C1 segment of cervical spinal cord (tissue), 14 donors: Measurements from ENCODE around the gene TEX29.

Experiments used
- DNase-seq, 14 donors: peaks; one replicate each; lab custom pipeline; 2025; lab: John Stamatoyannopoulos, UW

The TEX29 gene

DNA sequence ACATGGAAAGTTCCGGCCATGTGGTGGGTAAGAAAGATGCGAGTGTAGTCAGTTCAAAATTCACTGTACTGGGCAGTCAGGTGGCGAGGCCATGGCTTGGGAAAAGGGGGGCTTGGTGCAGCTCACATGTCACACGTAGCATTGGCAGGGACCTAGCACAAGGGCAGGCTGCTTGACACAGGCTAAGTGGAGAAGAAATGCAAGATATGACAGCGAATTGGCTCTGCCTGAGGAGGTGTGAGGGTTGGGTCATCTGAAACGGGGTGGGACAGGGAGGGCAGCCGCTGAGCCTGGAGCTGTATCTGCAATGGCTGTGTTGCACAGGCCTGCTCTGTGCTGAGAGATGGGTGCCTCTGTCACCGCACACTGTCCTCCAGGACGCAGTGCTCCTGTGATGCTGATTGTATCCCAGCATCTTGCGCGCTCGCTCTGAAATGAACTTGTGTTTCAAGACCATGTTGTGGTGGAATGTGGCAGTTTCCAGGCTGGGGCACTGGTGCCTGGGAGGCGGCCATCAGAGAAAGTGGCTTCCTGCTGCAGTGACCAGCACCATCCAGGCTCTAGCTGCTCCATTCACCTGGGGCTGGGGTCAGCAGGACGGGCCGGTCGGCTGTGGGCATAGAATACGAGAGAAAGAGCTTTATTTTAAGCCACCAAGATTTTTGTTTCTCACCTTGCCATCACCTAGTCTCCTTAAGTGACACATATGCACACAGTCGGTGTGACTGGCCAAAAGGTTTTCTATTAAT, 70.3 kb downstream of the TEX29 start:
- no peak for DNase-seq

DNA sequence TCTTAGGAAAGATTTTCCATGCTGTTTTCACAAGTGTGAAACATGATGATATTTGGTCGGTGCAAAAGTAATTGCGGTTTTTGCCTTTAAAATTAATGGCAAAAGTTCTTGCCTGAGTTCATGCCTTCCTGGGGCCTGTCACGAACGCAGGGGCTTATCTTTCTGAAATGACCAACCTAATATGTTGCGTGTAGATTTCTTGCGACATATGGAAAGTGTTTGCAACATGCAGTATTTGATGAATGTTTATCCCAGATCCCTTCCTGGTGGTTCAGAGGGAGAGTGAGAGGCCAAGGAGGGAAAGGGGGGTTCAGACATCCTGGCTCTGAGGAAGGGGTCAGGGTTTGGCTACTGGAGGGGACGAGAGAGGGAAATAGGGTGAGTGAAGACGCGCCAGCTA, 72.0 kb downstream of the TEX29 start:
- no peak for DNase-seq

DNA sequence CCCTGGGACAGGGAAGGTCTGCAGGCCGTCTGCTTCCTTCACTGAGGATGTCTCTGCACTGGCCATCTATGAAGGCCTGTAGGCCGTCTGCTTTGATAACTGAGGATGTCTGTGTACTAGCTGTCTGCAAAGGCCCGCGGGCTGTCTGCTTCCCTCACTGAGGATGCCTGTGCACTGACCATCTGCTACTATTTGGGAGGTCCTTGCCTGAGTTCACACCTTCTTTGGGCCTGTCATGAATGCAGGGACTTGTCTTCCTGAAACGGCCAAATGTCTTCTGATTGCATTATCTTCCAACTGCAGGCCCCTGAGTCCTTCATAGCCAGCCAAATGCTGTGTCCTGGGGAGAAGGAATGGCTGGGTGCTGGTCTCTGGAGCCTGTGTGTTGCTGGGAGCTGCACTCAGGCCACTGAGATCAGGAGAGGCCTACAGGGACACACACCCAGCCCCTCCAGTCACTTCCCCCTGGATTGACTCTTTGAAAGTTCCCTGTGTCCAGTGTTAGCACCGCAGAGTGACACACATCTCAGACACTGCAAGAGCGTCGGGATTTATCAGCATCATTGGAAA, 72.9 kb downstream of the TEX29 start:
- no peak for DNase-seq
